ENCODE measurements around the gene CHAT.

DNA sequence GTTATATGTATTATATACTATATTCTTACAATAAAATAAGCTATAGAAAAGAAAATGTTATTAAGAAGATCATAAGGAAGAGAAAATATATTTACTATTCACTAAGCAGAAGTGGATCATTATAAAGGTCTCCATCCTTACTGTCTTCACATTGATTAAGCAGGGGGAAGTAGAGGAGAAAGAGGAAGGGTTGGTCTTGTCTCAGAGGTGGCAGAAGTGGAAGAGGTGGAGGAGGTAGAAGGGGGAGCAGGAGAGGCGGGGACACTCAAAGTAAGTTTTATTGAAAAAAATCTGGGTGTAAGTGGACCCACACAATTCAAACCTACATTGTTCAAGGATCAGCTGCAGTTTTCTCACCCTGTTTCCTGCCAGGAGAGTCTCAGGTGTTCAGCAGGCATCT, 46.0 kb upstream of the CHAT start:
- TF ChIP-seq, protein P1, sequence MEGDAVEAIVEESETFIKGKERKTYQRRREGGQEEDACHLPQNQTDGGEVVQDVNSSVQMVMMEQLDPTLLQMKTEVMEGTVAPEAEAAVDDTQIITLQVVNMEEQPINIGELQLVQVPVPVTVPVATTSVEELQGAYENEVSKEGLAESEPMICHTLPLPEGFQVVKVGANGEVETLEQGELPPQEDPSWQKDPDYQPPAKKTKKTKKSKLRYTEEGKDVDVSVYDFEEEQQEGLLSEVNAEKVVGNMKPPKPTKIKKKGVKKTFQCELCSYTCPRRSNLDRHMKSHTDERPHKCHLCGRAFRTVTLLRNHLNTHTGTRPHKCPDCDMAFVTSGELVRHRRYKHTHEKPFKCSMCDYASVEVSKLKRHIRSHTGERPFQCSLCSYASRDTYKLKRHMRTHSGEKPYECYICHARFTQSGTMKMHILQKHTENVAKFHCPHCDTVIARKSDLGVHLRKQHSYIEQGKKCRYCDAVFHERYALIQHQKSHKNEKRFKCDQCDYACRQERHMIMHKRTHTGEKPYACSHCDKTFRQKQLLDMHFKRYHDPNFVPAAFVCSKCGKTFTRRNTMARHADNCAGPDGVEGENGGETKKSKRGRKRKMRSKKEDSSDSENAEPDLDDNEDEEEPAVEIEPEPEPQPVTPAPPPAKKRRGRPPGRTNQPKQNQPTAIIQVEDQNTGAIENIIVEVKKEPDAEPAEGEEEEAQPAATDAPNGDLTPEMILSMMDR (IDR thresholded peaks at IDR 0.05; ENCODE audit: poor library complexity, severe bottlenecking): no peak
- no peak for TF ChIP-seq EZH2 (IDR thresholded peaks at IDR 0.05; ENCODE audit: borderline replicate concordance, insufficient read depth, low read length, poor library complexity, severe bottlenecking)

All from neural cell (in vitro differentiated cells).